ENCODE data around the gene GLI3. TPM values are rescaled to one million over a fixed set of nuclear protein-coding genes. Genes with fewer than 3 reads are reported as not detected.

GLI3 gene
- total and polyA plus RNA-seq, 10 donors = 0.17 to 9.2 (median 1.8) TPM

- no peak for DNase-seq
- Histone ChIP-seq H3K27ac (peak overlapping the region in 2 of 8 donors; percentile 13 to 15), H3K4me1 (peaks cover 0 to 17% (median 8%) of the 10 kb centered on the region in 6 donors), H3K36me3 (no peaks in the 10 kb centered on the region), H3K9me3 (no peaks in the 10 kb centered on the region), H3K27me3 (replicated peaks in 1 of 7) (peaks cover 0 to 30% (median 3%) of the 10 kb centered on the region in 7 donors), H3K4me3 (no peak overlapping the region)
- TF ChIP-seq POLR2A (IDR thresholded peaks at IDR 0.05) = no peak
- no peak for TF ChIP-seq CTCF (IDR thresholded peaks at IDR 0.05 in 8 of 11, conservative IDR thresholded peaks at IDR 0.05 in 3 of 11)
- TF ChIP-seq POLR2AphosphoS5 (IDR thresholded peaks at IDR 0.05) = no peak
- 83 to 89% (median 85%) methylated on average over 2 of the region's 2 CpGs for WGBS, 5 donors
- intact Hi-C loops (cut with DNase I; ENCODE audit: low total_unique reads) = no loop called here
Observed at GRCh38 chr7:41954976-41955375, 282.0 kb downstream of the GLI3 start.

- Histone ChIP-seq H3K36me3 (no peaks in the 10 kb centered on the region), H3K27me3 (replicated peaks in 1 of 7) (no peaks in the 10 kb centered on the region), H3K27ac (no peak overlapping the region), H3K9me3 (no peaks in the 10 kb centered on the region), H3K4me1 (peaks cover 0 to under 1% (median 0%) of the 10 kb centered on the region in 6 donors), H3K4me3 (no peak overlapping the region)
- DNase-seq = no peak
- intact Hi-C loops (cut with DNase I; ENCODE audit: low total_unique reads) = loop anchor here (10.0 kb wide), 1 partner anchor 896 kb away; no protein-coding TSS in a partner anchor
- TF ChIP-seq CTCF (IDR thresholded peaks at IDR 0.05 in 8 of 11, conservative IDR thresholded peaks at IDR 0.05 in 3 of 11) (no peak), POLR2AphosphoS5 (IDR thresholded peaks at IDR 0.05) (no peak), POLR2A (IDR thresholded peaks at IDR 0.05) (no peak)
Observed at GRCh38 chr7:41948503-41948902, 288.5 kb downstream of the GLI3 start.

GRCh38 chr7:41943094-41943577 lies 293.9 kb downstream of the GLI3 start:
- peaks cover 0 to 21% (median 0%) of the 10 kb centered on the region in 7 donors for H3K27me3 ChIP-seq (replicated peaks in 1 of 7)
- 1 to 3% (median 2%) methylated on average over 12 to 16 of the region's 16 CpGs for WGBS, 5 donors
- no peaks in the 10 kb centered on the region for H3K36me3 ChIP-seq
- H3K4me1 ChIP-seq = peaks cover 0 to 30% (median 18%) of the 10 kb centered on the region in 6 donors
- H3K27ac ChIP-seq = no peak overlapping the region
- intact Hi-C loops (cut with DNase I; ENCODE audit: low total_unique reads) = loop anchor here (10.0 kb wide), 1 partner anchor 902 kb away; no protein-coding TSS in a partner anchor
- H3K4me3 ChIP-seq = peak overlapping the region in 4 of 8 donors; percentile 1 to 53 (median 22)
- peak; percentile 94 for DNase-seq
- H3K9me3 ChIP-seq = no peaks in the 10 kb centered on the region
- no peak for TF ChIP-seq POLR2A (IDR thresholded peaks at IDR 0.05)
- TF ChIP-seq POLR2AphosphoS5 (IDR thresholded peaks at IDR 0.05) = peak in 2 of 3 donors; percentile 53 to 61
- peak; percentile 69 to 95 (median 88) for TF ChIP-seq CTCF (IDR thresholded peaks at IDR 0.05 in 8 of 11, conservative IDR thresholded peaks at IDR 0.05 in 3 of 11)

- peaks cover 0 to 30% (median 18%) of the 10 kb centered on the region in 6 donors for H3K4me1 ChIP-seq
- H3K9me3 ChIP-seq = no peaks in the 10 kb centered on the region
- WGBS, 5 donors = 52 to 68% (median 64%) methylated on average over 23 of the region's 23 CpGs
- DNase-seq = peak; percentile 79
- no peaks in the 10 kb centered on the region for H3K36me3 ChIP-seq
- intact Hi-C loops (cut with DNase I; ENCODE audit: low total_unique reads) = loop anchor here (10.0 kb wide), 1 partner anchor 902 kb away; no protein-coding TSS in a partner anchor
- peaks cover 0 to 21% (median 0%) of the 10 kb centered on the region in 7 donors for H3K27me3 ChIP-seq (replicated peaks in 1 of 7)
- TF ChIP-seq POLR2AphosphoS5 (IDR thresholded peaks at IDR 0.05) = no peak
- no peak for TF ChIP-seq POLR2A (IDR thresholded peaks at IDR 0.05)
- no peak for TF ChIP-seq CTCF (IDR thresholded peaks at IDR 0.05 in 8 of 11, conservative IDR thresholded peaks at IDR 0.05 in 3 of 11)
- H3K27ac ChIP-seq = no peak overlapping the region
- peak overlapping the region in 4 of 8 donors; percentile 1 to 53 (median 22) for H3K4me3 ChIP-seq
Observed at GRCh38 chr7:41942468-41943093, 294.4 kb downstream of the GLI3 start.

Measured in spleen (tissue), 11 donors.